GM19240 (cell line): ENCODE data around the gene CFAP61.
"Not testable (repeated sequence)": the region's sequence is repeated elsewhere in the genome, so short reads cannot be mapped to it uniquely, and the experiment has no call there.

Source experiments
- DNase-seq: peaks from one replicate; pipeline ENCODE4 v3.0.0; 2011; ENCODE audit warnings: low spot score; ENCODE audit not compliant: insufficient read length

The CFAP61 gene

GRCh38 chr20:20229595-20229994, 177.3 kb downstream of the CFAP61 start:
- DNase-seq = no peak

DNA sequence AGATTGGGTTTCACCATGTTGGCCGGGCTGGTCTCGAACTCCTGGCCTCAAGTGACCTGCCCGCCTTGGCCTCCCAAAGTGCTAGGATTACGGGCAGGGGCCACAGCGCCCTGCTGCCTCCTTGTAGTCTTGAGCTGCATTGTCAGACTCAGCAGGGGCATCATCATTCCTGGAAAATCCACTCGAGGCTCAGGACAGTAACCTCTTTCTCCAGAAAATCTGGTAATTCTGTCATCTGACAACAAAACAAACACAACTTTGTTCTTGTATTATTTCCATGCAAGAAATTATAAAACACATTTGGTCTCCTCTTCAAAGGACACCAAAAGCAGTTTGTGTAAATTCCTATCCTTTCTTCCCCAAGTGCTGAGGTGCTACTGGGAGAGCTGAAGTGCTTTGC, 178.4 kb downstream of the CFAP61 start:
- DNase-seq = no peak

GRCh38 chr20:20231528-20232298, 179.4 kb downstream of the CFAP61 start:
- DNase-seq = no peak

GRCh38 chr20:20233041-20233514, 180.7 kb downstream of the CFAP61 start:
- no peak for DNase-seq

GRCh38 chr20:20235681-20236080, 183.3 kb downstream of the CFAP61 start:
- DNase-seq = no peak

DNA sequence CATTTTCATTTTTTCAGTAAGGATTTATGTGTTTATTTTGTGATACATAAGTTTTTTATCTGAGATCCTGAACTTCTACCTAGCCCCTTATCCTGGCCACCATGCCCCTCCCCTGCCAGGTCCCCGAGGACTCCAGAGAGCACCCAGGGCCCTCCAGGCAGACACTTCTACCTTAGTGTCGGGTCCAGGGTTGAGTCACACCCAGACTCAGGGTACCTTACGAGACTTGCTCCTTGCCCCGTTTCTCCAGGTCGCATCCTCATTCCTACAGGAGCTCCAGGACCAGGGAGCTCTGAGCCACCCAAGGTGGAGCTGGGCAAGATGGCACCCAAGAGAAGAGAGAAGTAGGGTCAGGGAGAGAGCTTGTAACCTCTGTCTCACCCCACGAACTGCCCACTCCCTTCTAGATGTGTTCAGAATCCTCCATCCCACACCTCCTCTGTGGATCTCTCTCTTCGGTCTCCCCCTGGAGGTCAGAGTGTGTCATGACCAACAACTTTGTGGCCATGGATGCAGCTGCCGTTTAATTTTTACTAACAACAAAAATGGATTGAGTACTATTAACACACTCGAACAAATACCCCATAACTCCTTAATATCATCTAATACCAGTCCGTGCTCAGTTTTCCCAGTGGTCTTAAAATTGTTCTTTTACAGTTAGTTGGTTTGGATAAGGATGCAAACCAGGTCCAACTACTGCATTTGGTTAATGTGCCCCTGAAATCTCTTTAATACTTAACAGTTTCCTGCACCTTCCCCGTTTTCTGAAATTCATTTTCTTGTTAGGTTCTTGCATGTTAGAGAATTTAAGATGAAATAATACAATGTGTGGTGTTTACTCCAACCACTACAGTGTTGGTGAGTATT, 185.0 kb downstream of the CFAP61 start:
- peak; percentile 71 for DNase-seq

DNA sequence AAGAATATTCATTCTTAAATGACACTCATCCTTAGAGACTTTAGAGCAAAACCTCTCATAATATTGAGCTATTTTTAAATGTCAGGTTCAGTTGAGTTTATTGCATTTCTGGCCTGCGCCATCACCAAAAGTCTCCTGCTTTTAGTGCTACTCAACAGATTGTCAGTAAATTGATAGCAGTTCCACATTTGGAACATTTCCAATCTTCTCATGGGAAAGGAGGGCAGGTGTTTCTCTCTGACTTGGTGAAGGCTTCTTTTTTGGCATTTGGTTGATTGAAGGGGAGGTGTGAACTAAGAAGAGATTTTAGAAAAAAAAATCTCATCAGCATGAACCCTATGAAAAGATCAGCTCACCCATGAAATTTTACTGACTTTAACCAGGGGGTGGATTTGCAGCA, 189.6 kb downstream of the CFAP61 start:
- no peak for DNase-seq

- not testable (repeated sequence) for DNase-seq
Observed at GRCh38 chr20:20244384-20244783, 192.1 kb downstream of the CFAP61 start.

DNA sequence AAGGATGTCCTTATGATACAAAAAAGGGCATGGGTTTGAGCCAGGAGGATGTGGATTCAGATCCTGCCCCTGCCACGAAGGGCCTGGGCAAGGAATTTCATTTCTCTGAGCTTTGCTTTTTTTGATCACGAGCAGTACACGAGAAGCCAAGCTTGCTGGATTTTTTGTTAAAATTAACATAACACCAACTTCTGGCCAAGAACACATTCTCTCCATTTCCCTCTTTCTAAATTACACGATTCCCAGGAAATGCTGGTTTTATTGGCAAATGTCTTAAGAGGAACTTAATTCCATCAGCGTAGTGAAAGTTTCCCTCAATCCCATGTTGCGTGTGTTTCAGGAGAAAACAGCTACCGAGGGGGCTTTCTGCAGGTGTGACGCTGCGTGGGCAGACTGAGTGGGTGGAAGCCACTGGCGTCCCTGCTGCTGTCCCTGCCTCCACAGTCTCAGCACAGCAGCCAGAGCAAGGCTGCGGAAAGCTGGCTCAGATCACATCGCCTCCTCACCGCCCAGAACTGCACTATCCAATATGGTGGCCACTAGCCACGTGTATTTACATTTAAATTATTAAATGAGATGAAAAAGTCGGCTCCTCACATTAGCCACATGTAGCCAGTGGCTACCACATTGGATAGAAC, 194.8 kb downstream of the CFAP61 start:
- no peak for DNase-seq

DNA sequence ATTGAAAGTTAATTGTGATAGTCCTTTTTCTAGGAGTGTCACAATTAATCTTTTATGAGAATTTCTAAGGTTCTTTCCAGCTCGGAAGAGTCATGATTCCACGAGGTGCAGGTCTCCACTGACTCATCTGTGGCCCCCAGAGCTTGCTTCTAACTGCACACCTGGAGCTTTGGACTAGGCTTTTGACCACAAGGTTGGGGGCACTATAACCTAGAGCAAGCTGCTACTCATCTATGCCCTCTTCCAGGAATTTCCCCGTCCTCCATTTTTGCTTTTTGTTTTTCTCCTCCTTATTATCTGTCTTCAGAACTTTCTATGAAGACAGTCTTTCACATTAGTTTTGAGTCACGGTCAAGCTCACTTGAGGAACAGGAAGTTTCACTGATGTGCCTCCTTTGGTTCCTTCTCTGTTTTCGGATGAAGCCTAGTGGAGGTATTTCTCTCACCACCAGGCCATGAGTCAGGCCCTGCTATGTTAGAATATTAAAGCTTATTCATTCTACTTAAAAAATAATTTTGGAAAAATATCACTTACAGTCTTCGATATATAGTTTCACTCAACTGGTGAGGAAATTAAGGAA, 196.4 kb downstream of the CFAP61 start:
- no peak for DNase-seq

GRCh38 chr20:20251317-20251716, 199.0 kb downstream of the CFAP61 start:
- no peak for DNase-seq

GRCh38 chr20:20251836-20252235, 199.5 kb downstream of the CFAP61 start:
- DNase-seq = no peak

GRCh38 chr20:20253039-20253743, 200.9 kb downstream of the CFAP61 start:
- DNase-seq = no peak

DNA sequence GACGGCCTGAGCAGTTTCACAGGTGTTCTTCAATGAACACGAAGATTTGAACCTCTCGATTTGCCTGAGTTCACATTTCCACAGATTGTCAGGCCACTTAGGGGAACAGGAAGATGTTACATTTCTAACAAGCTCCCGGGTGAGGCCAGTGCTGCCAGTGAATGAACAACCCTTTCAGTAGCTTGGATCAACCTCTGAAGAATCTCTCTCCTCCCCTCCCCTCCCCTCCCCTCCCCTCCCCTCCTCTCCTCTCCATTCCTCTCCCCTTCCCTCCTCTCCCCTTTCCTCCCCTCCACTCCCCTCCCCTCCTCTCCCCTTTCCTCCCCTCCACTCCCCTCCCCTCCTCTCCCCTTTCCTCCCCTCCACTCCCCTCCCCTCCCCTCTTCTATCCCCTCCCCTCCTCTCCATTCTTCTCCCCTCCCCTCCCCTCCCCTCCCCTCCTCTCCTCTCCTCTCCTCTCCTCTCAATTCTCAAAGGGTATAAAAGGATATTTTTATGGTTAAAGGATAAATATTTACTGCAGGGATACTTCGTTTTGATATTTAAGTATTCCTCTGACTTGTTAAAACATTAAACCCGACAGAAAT, 201.5 kb downstream of the CFAP61 start:
- no peak for DNase-seq

DNA sequence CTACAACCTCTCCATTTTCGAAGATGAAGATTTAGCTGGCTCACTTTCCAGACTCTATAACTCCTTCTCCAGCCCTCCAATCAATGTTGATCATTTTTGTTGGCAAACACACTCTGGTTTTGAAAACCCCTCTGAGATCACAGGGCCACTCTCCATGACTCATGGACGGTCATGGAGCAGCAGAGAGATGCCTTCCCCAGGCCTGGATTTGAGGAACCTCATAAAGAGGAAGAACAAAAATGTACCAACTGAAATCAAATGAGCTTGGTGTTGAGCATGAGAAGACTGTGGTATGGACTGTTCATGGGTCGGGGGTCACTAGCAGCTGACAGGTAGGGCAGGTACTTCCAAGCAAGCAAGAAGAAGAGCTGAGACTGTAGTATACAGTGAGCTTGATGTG, 202.8 kb downstream of the CFAP61 start:
- no peak for DNase-seq

DNA sequence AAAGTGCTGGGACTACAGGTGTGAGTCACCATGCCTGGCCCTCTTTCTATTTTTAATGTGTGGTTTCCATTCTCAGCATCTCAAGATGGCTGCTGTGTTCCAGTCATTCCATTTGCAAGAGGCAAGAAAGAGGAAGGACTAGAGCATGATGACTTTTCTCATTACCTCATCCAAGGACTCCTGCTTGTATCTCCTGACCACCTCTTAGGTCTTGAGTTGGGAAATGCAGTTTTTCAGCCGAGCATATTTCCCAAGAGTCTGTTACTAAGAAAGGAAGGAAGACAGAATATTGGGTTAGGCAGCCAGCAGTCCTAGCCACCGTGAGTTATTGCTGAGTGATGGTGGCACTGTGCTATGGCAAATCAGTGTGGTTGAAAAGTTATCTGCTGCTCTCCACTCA, 207.2 kb downstream of the CFAP61 start:
- DNase-seq = no peak

GRCh38 chr20:20261159-20261558, 208.8 kb downstream of the CFAP61 start:
- no peak for DNase-seq

GRCh38 chr20:20265210-20265609, 212.9 kb downstream of the CFAP61 start:
- no peak for DNase-seq

- DNase-seq = no peak
Observed at GRCh38 chr20:20266552-20266951, 214.2 kb downstream of the CFAP61 start.

DNA sequence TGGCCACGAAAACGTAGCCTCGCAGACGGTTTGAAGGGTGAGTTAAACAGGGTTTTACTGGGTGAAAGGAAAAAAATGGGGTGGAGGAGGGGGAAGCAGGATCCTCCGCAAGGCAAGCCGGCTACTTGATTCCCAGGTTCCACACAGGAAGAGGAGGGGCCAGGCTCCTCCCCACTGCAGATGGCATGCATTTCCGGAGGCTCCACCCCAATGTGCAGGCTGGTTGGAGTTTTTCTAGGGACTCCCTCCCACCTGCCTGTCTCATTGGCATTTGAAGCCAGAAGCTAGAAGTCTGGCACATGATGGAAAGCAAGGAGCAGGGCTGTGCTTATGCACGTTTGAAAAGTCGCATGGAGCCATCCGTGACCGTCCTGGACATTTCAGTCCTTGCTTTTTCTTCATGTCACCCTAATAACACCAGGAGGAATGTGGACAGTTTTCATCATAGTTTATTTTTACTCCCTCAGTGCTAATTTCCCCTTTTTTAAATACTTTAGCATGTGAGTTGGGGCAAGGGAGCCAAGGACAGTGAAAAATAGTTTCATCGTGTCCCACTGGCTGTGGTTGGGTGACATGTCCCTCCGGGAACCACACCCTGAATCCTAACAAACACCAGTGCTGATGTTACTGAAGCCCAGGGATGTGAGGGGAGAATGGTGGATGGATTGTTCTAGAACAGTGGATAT, 215.5 kb downstream of the CFAP61 start:
- no peak for DNase-seq
